Right cardiac atrium (tissue), 5 donors: Measurements from ENCODE around the gene GPD1L. TPM values are rescaled to one million over a fixed set of nuclear protein-coding genes. Genes with fewer than 3 reads are reported as not detected.

Experiments
- ATAC-seq, 2 donors: fragments of 200-7000 bp; cut with Tn5 transposase; one replicate each; pipeline versions ENCODE4 v1.8.0 to v1.9.1; 2020; ENCODE audit warnings: moderate library complexity in 2 of 2, mild to moderate bottlenecking in 1 of 2
- DNase-seq, 3 donors: peaks; one replicate each; pipeline ENCODE4 v3.0.0-alpha.2; 2020
- H3K27ac ChIP-seq: one replicate; pipeline ENCODE4 v1.5.1; 2013; ENCODE audit warnings: mild to moderate bottlenecking, low read length, control low read depth, moderate library complexity
- H3K27me3 ChIP-seq: one replicate; pipeline ENCODE4 v1.6.1; 2013; ENCODE audit not compliant: control insufficient read depth, insufficient read depth
- H3K4me1 ChIP-seq: one replicate; pipeline ENCODE4 v1.6.1; 2013; ENCODE audit warnings: low read length; ENCODE audit not compliant: control insufficient read depth, insufficient read depth
- H3K4me3 ChIP-seq: one replicate; pipeline ENCODE4 v1.5.1; 2013; ENCODE audit warnings: low read length, control low read depth
- H3K9me3 ChIP-seq: one replicate; pipeline ENCODE4 v1.6.1; 2013; ENCODE audit warnings: low read length; ENCODE audit not compliant: control insufficient read depth
- WGBS: extraction: QIAGEN DNeasy Blood & Tissue Kit; methylation state at CpG from one replicate; pipeline ENCODE4 v1.1.7; 2013; 5-methylcytosine and 5-hydroxymethylcytosine counted together
- intact Hi-C, 4 donors: fragments of 100-400 bp; cut with DNase I; formaldehyde crosslinking; loops; one replicate each; pipeline versions ENCODE4 v1.11.0 to v1.14.0; 2022 to 2023
- polyA plus RNA-seq: library from polyadenylated mRNA; stranded (reverse); fragments of 200-250 nt; gene quantifications from one replicate; pipeline ENCODE4 v1.2.3, GENCODE V29; 2013
- total RNA-seq, 4 donors: library from RNA; stranded (reverse); fragmentation: NEBNext Ultra II Directional; extraction: Animal tissue kit (Norgen Biotek cat#: 25700); gene quantifications; one replicate each; pipeline ENCODE4 v1.2.1, GENCODE V29; 2021
- donor health status: healthy with polysubstance abuse.
- donor health status: DM: no; HTN: yes; CAD: no.
- donor health status: DM: no; HTN: no; CAD: no.
- donor health status: DM: no; HTN: yes; CAD: no; lungs with severe emphysema.
- donor health status: DM: yes; HTN: yes; CAD: no.

Gene GPD1L
- total and polyA plus RNA-seq, 5 donors: 139 to 364 (median 319) TPM

DNA sequence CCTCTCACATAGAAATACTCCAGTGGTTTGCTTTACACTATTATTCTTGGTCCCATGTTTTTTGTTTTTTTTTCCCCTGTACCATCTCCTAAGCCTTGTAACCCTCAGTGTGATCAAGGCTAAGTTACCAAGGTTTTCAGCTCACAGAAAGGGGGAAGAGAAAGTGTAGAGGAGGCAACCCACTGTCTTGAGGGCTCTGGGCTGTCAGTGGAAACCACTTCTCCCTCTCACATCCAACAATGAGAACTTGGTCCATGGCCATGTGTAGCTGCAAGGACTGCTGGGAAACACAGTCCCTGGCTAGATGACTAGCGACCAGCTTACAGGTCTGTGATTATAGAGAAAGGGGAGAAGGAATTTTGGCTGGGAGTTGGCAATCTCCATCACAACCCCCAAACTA lies 30.3 kb downstream of the GPD1L start:
- ATAC-seq (no peak), DNase-seq (no peak)
- H3K27ac ChIP-seq: no peak overlapping the region
- H3K4me1 ChIP-seq: peaks cover 19% of the 10 kb centered on the region
- H3K4me3 ChIP-seq: no peak overlapping the region
- H3K9me3 ChIP-seq: no peaks in the 10 kb centered on the region
- 89% methylated on average over 1 of the region's 1 CpG for WGBS
- intact Hi-C loops: no loop called here
- H3K27me3 ChIP-seq: no peaks in the 10 kb centered on the region

DNA sequence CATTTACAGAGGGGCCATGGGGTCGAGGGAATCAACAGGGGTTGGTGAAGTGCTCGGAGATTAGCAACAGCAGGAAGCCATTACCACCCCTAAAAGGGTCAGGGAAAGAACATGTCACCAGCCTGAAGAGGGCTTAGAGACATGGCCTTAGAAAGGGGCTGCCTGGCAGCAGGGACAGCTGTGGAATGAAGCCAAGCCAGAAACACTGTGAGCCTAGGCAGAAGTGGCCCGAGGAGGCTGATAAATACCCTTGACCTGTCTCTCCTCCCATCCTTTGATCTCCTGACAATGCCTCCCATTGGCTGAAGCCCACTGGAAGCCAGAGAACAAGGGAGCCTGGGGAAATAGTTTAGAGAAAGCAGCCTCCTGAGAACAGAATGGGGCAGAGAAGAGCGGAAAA lies 31.4 kb downstream of the GPD1L start:
- peak in 1 of 2 donors; percentile 55 for ATAC-seq
- Histone ChIP-seq H3K27me3 (no peaks in the 10 kb centered on the region), H3K9me3 (no peaks in the 10 kb centered on the region), H3K27ac (peak overlapping the region; percentile 34), H3K4me3 (no peak overlapping the region), H3K4me1 (peaks cover 19% of the 10 kb centered on the region)
- intact Hi-C loops: no loop called here
- WGBS: 66% methylated on average over 4 of the region's 4 CpGs
- DNase-seq: no peak

DNA sequence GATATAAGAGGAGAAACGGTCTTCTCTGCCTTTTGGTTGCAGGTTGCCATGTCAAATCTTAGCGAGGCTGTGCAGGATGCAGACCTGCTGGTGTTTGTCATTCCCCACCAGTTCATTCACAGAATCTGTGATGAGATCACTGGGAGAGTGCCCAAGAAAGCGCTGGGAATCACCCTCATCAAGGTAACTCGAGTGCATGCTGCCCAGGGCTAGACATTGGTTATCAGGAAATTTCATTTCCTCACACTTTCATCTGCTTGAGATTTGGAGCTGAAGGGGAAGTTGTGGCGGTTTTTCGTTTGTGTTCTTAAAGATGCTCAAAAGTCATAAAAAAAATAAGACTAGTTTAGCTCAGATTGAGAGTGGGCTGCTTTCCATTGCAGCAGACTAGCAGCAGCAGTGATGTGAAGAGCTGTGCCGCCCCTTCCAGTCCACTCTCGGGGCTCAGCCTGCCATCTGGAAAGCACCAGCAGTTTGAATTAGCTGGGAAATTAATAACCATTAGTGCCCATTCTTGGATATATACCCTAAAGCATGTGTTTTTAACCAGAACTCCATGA lies 32.2 kb downstream of the GPD1L start:
- ATAC-seq (no peak), DNase-seq (no peak)
- intact Hi-C loops: no loop called here
- WGBS: 52% methylated on average over 8 of the region's 8 CpGs
- no peak overlapping the region for H3K4me3 ChIP-seq
- H3K27me3 ChIP-seq: no peaks in the 10 kb centered on the region
- H3K9me3 ChIP-seq: no peaks in the 10 kb centered on the region
- H3K27ac ChIP-seq: no peak overlapping the region
- H3K4me1 ChIP-seq: peaks cover 19% of the 10 kb centered on the region

DNA sequence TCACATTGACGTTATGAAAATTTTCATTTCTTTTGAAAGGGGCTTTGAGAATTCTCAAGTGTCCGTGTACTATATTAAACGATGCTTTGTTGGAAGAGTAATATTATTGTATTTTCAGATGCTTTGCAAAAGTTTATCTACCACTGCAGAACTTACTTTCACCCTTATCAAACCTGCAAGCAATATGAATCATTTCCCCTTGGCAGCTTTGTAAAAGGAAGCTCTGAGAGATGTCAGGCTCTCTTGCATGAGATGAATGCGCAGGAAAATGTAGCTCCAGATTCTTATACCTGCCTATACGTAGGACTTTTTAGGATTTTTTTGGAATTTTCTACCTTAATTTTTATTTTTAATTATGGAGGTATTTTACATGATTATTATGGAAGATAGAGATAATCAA lies 34.5 kb downstream of the GPD1L start:
- H3K9me3 ChIP-seq: no peaks in the 10 kb centered on the region
- H3K4me1 ChIP-seq: peaks cover 19% of the 10 kb centered on the region
- DNase-seq (no peak), ATAC-seq (peak in 1 of 2 donors; percentile 54)
- intact Hi-C loops: loop anchor here in 3 of 4 donors (5.0 kb wide), 2 partner anchors 34 to 119 kb away; partner anchors contain the start of gene GPD1L (in 1 of the 3)
- H3K4me3 ChIP-seq: no peak overlapping the region
- no peaks in the 10 kb centered on the region for H3K27me3 ChIP-seq
- no peak overlapping the region for H3K27ac ChIP-seq
- WGBS: 55% methylated on average over 5 of the region's 5 CpGs

DNA sequence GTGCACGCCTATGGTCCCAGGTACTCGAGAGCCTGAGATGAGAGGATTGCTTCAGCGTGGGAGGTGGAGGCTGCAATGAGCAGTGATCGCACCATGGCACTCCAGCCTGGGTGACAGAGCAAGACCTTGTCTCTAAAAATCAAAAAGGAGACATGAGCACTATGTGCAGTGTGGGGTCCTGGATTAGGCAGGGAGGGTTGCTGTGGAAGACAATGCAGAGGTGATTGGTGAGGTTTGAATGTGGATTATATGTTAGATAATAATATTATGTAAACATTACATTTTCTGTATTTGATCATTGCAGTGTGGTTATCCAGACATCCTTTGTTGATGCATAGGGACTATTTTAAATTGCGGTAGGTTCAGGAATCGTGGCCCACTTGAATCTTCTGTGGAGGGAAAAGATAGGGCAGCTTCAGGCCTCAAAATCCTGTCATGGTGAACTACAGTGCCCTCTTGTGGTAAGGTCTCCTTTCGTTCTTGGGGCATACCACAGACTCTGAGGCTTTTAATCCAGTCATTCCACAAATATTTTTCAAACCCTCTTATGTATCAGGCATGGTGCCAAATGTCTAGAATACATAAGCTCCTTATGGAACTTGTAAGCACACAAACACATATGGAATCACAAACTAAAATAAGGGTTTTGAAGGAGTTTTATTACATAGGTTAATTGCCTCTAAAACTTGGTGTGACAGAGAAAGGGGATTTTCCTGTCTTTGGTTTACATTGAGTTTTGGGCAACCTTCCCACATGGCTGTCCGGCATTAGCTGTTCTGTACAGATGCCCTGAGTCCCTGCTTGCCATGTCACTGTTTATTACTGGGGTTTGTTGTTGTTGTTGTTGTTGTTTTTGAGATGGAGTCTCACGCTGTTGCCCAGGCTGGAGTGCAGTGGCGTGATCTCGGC lies 37.7 kb downstream of the GPD1L start:
- ATAC-seq (peak; percentile 75 to 83), DNase-seq (no peak)
- intact Hi-C loops: loop anchor here (2.0 to 5.0 kb wide), 3 partner anchors 37 to 123 kb away; partner anchors contain the start of gene GPD1L (in 1 of the 4)
- Histone ChIP-seq H3K4me1 (no peaks in the 10 kb centered on the region), H3K27me3 (no peaks in the 10 kb centered on the region), H3K27ac (no peak overlapping the region), H3K4me3 (no peak overlapping the region), H3K9me3 (no peaks in the 10 kb centered on the region)
- WGBS: 67% methylated on average over 11 of the region's 11 CpGs

DNA sequence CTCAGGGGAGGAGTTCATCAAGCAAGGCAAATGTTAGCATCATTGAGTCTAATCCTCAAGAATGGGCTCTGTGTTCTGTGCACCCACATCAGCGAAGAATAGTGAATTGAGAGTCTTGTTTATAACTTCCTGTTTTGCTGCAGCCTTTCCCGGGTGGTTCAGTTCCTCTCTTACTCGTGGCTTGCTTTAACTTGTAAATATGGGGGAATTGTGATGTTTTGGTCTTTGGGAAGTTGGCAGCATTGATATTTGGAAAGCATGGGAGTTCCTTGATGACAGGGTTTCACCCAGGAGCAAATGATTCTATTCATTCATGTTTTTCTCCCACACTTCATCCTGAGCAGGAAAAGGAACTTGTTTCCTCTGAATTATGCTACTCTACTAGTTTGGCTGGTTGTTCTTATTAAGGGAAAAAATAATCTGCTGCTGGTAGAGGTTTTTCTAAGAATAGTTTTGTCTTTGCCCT lies 40.4 kb downstream of the GPD1L start:
- no peaks in the 10 kb centered on the region for H3K27me3 ChIP-seq
- no peaks in the 10 kb centered on the region for H3K4me1 ChIP-seq
- DNase-seq: no peak
- WGBS: 28% methylated on average over 3 of the region's 3 CpGs
- no peak overlapping the region for H3K4me3 ChIP-seq
- ATAC-seq: no peak
- H3K9me3 ChIP-seq: no peaks in the 10 kb centered on the region
- intact Hi-C loops: no loop called here
- no peak overlapping the region for H3K27ac ChIP-seq

DNA sequence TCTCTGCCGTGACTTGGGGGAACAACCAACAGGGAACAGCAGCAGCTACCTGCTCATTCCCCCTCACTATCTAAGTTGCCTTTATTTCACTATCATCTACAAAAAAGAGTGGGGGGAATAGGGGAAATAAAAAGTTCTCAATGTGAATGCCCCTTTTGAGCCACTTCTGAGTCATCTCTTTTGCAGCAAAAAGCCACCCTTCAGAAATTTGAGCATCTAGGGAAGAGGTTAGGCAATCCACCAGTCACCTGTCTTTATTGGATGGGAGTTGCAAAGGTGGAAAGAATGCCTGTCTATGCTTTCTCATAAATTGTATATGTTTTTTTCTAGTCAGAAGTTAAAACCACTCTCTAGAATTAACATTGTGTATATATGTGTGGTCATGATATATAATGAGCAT lies 41.1 kb downstream of the GPD1L start:
- ATAC-seq (no peak), DNase-seq (no peak)
- intact Hi-C loops: no loop called here
- Histone ChIP-seq H3K9me3 (no peaks in the 10 kb centered on the region), H3K27me3 (no peaks in the 10 kb centered on the region), H3K4me3 (no peak overlapping the region), H3K4me1 (no peaks in the 10 kb centered on the region), H3K27ac (no peak overlapping the region)
- WGBS: 75% methylated on average over 1 of the region's 1 CpG

DNA sequence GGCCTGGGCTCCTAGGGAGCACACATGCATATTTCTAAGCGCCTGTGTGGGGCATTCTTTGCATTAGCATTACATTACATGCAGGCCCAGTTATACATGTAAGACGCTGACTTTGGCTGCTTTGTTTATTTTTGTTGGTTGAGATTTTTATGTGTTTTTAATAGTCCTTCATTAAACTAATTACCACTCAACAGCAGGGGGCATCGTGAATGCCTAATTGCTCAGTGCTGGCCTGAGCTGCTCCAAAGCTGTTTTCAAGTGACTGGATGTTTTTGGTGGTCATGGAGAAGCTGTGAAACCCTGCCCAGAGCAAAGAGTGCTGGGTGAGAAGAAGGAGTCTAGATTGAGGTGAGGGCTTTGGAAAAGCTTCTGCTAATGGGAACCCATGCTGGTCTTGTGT lies 41.5 kb downstream of the GPD1L start:
- Histone ChIP-seq H3K27ac (no peak overlapping the region), H3K9me3 (no peaks in the 10 kb centered on the region), H3K27me3 (no peaks in the 10 kb centered on the region), H3K4me1 (no peaks in the 10 kb centered on the region), H3K4me3 (no peak overlapping the region)
- WGBS: 83% methylated on average over 3 of the region's 3 CpGs
- ATAC-seq (no peak), DNase-seq (no peak)
- intact Hi-C loops: no loop called here

DNA sequence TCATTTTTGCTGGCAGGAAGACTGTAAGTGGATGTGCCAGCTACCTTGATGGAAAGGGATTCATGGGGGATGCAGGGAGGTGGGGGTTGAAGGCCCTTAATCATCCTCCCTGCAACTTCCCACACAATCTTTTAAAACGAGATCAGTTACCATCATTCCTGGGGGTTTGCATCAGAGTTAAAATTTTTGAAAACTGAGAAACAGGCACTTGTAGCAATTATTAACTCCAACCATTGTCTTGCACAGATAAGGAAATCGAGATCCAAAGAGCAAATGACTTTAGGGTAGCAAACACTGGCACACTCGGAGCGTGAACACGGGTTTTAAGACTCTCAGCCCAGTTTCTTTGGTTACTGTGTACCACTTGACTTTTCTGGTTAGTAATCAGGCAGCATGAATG lies 41.9 kb downstream of the GPD1L start:
- no peak overlapping the region for H3K27ac ChIP-seq
- no peaks in the 10 kb centered on the region for H3K9me3 ChIP-seq
- DNase-seq: no peak
- intact Hi-C loops: no loop called here
- H3K27me3 ChIP-seq: no peaks in the 10 kb centered on the region
- no peak for ATAC-seq
- 83% methylated on average over 5 of the region's 5 CpGs for WGBS
- no peak overlapping the region for H3K4me3 ChIP-seq
- no peaks in the 10 kb centered on the region for H3K4me1 ChIP-seq

DNA sequence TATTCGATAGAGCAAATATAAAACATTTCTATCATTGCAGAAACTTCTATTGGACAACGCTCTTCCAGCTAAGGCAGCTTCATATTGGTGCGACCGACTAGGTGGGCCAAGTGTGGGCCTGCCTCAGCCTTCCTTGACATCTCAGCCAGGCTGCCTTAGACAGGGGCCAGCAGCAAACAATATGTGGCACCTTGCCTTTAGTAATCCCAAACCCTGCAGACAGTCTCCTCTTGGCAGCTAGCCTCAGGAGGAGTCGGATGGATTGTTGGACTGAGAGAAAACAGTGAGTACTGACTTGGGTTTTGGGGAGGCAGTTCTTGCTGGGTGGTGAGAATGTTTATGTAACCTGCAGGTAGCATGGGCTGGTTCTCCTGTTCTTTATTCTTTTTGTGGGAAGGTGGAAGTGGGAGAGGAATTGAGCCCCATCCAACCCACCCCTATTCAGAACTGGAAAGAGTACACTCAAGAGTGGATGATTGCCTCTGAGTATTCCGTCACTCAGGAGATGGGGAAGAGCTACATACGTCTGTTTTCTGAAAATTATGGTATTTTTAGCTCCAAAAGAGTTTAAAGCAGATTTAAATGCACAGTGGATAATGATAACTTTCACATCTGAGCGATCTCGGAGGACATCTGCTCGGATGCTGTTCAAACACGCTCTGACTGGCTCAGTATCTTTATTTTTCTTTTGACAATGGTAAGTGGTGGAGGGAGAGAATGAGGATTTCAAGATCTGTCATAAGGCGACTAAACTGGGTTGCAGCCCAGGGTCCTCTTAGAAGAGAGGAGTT lies 47.2 kb downstream of the GPD1L start:
- ATAC-seq (no peak), DNase-seq (no peak)
- Histone ChIP-seq H3K4me1 (no peaks in the 10 kb centered on the region), H3K4me3 (no peak overlapping the region), H3K9me3 (no peaks in the 10 kb centered on the region), H3K27me3 (no peaks in the 10 kb centered on the region), H3K27ac (no peak overlapping the region)
- WGBS: 92% methylated on average over 12 of the region's 12 CpGs
- intact Hi-C loops: no loop called here

DNA sequence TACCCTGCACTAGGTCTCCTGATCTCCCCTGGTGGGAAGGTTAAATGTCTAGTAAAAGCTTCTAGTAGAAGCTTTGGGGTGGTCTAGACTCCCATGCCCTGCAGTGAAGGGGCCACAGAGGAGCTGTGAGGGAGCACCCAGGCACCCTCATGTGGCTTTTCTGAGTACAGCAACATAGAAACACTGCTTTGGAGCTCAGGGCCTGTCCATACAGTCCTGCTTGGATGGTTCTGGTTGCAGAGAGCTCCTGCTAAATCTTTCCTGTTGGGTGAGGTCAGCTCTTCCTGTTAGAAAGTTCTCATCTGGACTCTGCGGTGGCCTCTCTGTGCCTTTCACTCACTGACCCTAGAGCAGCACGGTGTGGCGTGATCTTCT lies 47.8 kb downstream of the GPD1L start:
- DNase-seq (no peak), ATAC-seq (peak in 1 of 2 donors; percentile 26)
- Histone ChIP-seq H3K27ac (no peak overlapping the region), H3K4me1 (no peaks in the 10 kb centered on the region), H3K9me3 (no peaks in the 10 kb centered on the region), H3K4me3 (no peak overlapping the region), H3K27me3 (no peaks in the 10 kb centered on the region)
- WGBS: 84% methylated on average over 3 of the region's 3 CpGs
- intact Hi-C loops: no loop called here
